ENCODE measurements around the gene TCF7L1.
A peak's percentile ranks its signal among the peaks of the same experiment; 100 is the strongest.

DNA sequence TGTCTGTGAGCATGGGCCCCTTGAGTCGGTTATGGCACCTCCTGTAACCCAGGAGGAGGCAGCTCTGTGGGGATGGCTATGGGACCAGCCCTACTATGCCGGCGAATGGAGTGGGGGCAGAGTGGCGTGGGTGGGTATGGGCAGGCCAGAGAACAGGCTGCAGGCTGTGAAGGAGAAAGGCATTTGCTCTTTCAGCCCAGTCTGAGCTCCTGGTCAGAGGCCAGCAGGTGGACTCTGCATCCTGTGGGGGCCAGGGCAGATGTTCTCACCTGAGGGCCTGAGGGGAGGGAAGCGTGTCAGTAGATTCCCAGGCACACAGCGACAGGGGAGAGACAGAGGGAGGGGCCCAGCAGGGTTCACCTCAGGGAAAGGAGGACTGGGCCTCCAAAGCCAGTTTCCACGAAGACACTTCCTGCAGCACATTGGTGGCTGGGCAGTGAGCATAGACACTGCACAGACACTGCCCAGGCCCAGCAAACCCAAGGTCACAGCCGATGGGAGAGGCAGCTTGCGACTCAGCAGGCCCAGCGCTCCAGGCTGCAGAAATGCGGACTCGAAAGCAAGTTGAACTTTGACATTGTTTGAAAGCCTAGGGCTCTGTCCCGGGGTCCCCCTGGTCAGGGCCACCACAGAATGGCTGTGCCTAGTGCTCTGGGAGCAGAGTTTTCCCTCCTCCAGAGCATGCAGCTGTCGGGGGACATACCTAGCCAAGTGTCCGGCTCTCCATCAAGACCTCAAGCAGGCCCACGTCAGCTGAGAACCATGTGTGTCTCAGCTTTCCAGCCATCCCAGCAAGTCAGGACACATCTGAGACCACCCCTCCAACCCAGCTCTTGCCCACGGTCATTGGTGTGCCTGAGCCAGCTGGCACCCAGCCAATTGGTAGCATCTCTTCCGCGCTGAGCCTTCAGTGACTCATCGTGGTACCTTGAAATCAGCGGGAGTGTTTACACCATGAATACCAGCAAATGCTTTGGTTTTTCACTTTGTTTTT is 140.8 kb downstream of the TCF7L1 start:
- TF ChIP-seq, protein P1, sequence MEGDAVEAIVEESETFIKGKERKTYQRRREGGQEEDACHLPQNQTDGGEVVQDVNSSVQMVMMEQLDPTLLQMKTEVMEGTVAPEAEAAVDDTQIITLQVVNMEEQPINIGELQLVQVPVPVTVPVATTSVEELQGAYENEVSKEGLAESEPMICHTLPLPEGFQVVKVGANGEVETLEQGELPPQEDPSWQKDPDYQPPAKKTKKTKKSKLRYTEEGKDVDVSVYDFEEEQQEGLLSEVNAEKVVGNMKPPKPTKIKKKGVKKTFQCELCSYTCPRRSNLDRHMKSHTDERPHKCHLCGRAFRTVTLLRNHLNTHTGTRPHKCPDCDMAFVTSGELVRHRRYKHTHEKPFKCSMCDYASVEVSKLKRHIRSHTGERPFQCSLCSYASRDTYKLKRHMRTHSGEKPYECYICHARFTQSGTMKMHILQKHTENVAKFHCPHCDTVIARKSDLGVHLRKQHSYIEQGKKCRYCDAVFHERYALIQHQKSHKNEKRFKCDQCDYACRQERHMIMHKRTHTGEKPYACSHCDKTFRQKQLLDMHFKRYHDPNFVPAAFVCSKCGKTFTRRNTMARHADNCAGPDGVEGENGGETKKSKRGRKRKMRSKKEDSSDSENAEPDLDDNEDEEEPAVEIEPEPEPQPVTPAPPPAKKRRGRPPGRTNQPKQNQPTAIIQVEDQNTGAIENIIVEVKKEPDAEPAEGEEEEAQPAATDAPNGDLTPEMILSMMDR (IDR thresholded peaks at IDR 0.05), result no peak
- TF ChIP-seq RFX5 (IDR thresholded peaks at IDR 0.05; ENCODE audit: low read length) (no peak), REST (IDR thresholded peaks at IDR 0.05; ENCODE audit: low read depth, low read length) (no peak), RAD21 (IDR thresholded peaks at IDR 0.05; ENCODE audit: low read length) (no peak), POLR2AphosphoS5 (IDR thresholded peaks at IDR 0.05; ENCODE audit: low read depth, low read length) (peak; percentile 27; the same call in 1 of the 2 replicates), USF2 (IDR thresholded peaks at IDR 0.05; ENCODE audit: borderline replicate concordance, low read depth, low read length) (no peak), YY1 (IDR thresholded peaks at IDR 0.05; ENCODE audit: low read depth) (no peak), GATA2 (CRISPR knock-in tag; IDR thresholded peaks at IDR 0.05) (no peak), CHD2 (IDR thresholded peaks at IDR 0.05; ENCODE audit: low read length, partially characterized antibody) (no peak), TEAD4 (IDR thresholded peaks at IDR 0.05; ENCODE audit: borderline replicate concordance, insufficient read depth) (no peak), EP300 (IDR thresholded peaks at IDR 0.05; ENCODE audit: borderline replicate concordance in 1 of 2, low read depth in 1 of 2, low read length in 1 of 2) (no peak), NFIC (IDR thresholded peaks at IDR 0.05; ENCODE audit: borderline replicate concordance) (peak; percentile 99), SIN3A (IDR thresholded peaks at IDR 0.05; ENCODE audit: borderline replicate concordance, low read depth, low read length) (no peak)

Measured in SK-N-SH (cell line).